Mucosa of descending colon (tissue), 3 donors: Measurements from ENCODE around the gene GNAI3. TPM values are rescaled to one million over a fixed set of nuclear protein-coding genes. Genes with fewer than 3 reads are reported as not detected.

Experiments used
- ATAC-seq: fragments of 200-7000 bp; cut with Tn5 transposase; one replicate; pipeline ENCODE4 v1.9.1; 2020; ENCODE audit warnings: mild to moderate bottlenecking, moderate library complexity
- DNase-seq, 3 donors: peaks; one replicate each; pipeline ENCODE4 v3.0.0-alpha.2; 2020
- H3K36me3 ChIP-seq: fragments of 200-600 bp; one replicate; pipeline ENCODE4 v1.8.0; 2021; ENCODE audit warnings: low read depth, mild to moderate bottlenecking
- H3K4me1 ChIP-seq: fragments of 200-600 bp; one replicate; pipeline ENCODE4 v1.8.0; 2021; ENCODE audit warnings: low read depth, mild to moderate bottlenecking
- H3K4me3 ChIP-seq: fragments of 200-600 bp; one replicate; pipeline ENCODE4 v1.8.0; 2021; ENCODE audit warnings: mild to moderate bottlenecking
- H3K9me3 ChIP-seq: fragments of 200-600 bp; one replicate; pipeline ENCODE4 v1.8.0; 2021; ENCODE audit warnings: mild to moderate bottlenecking
- intact Hi-C, 2 donors: fragments of 100-400 bp; cut with DNase I in 1 of 2; cut with micrococcal nuclease in 1 of 2; formaldehyde crosslinking; loops; one replicate each; pipeline versions ENCODE4 v1.11.0 to v1.11.1; 2022; cut with DNase I, micrococcal nuclease
- total RNA-seq, 3 donors: library from RNA; stranded (reverse); fragmentation: NEBNext Ultra II Directional in 2 of 3; extraction: Animal tissue kit (Norgen Biotek cat#: 25700) in 2 of 3; gene quantifications; one replicate each; pipeline versions ENCODE4 v1.2.1 to v1.2.4, GENCODE V29; 2021 to 2023
- TF ChIP-seq, protein P1 (sequence below): fragments of 200-600 bp; IDR thresholded peaks from one replicate; pipeline ENCODE4 v1.8.0; 2022; ENCODE audit warnings: antibody characterized with exemption, mild to moderate bottlenecking
- donor health status: DM: no; HTN: no; CAD: no; lungs with moderate emphysema.
- donor health status: DM: no; HTN: no; CAD: no.
- donor health status: DM: no; HTN: yes; CAD: no.

The GNAI3 gene
- total RNA-seq, 3 donors from 2014 or later = 6.5 to 8.3 (median 7.6) TPM

DNA sequence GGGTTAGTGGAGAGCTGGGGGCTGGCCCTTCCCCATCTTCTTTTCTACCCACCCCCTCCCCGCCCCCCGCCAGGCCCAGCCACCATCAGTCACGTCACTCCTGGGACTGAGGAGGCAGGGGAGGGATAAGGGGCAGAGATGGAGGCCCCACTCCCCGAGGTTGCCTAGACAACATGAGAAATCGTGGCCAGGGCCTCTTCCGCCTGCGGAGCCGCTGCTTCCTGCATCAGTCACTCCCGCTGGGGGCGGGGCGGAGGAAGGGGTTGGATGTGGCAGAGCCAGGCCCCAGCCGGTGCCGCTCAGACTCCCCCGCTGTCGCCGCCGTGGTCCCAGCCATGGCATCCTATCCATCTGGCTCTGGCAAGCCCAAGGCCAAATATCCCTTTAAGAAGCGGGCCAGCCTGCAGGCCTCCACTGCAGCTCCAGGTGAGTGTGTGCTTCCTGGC, 72.4 kb downstream of the GNAI3 start:
- peak; percentile 83 for ATAC-seq
- no peaks in the 10 kb centered on the region for H3K36me3 ChIP-seq
- intact Hi-C loops = no loop called here
- peaks cover 21% of the 10 kb centered on the region for H3K4me1 ChIP-seq
- TF ChIP-seq, protein P1, sequence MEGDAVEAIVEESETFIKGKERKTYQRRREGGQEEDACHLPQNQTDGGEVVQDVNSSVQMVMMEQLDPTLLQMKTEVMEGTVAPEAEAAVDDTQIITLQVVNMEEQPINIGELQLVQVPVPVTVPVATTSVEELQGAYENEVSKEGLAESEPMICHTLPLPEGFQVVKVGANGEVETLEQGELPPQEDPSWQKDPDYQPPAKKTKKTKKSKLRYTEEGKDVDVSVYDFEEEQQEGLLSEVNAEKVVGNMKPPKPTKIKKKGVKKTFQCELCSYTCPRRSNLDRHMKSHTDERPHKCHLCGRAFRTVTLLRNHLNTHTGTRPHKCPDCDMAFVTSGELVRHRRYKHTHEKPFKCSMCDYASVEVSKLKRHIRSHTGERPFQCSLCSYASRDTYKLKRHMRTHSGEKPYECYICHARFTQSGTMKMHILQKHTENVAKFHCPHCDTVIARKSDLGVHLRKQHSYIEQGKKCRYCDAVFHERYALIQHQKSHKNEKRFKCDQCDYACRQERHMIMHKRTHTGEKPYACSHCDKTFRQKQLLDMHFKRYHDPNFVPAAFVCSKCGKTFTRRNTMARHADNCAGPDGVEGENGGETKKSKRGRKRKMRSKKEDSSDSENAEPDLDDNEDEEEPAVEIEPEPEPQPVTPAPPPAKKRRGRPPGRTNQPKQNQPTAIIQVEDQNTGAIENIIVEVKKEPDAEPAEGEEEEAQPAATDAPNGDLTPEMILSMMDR = no peak
- H3K9me3 ChIP-seq = no peaks in the 10 kb centered on the region
- DNase-seq = peak; percentile 94 to 98 (median 95)
- peak overlapping the region; percentile 38 for H3K4me3 ChIP-seq

DNA sequence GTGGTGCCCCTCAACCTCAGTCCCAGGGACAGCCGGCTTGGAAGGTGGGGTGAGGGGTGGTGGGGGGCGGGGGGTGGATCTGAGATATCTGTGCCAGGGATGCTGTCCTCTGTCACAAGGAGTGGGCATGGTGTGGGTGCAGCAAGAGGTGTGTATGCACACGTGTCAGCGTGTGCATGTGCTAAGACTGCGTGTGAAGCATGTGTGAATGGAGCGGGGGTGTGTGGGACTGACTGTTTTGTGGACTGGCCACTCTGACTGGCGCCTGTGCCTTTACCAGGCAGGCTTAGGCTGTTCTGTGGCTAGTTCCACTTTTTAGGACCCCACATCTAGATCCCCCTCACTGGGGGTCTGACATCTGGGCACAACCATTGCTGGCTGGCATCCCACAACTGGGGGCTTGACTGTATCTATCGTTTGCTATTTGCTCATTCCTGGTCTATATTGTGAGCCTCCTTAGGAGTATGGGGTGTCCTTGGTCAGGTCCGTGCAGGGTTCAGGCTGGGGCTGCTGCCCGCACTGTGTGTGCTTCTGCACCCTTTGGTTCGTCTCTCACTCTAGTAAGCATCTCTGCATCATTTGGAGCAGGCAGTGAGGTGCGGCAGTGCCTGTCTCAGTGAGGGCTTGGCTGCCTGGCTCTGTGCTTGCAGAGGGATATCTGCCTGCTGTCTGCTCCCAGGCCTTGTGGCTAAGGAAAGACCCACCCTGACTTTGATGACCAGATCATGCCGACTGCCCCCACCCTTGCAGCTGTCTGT, 73.1 kb downstream of the GNAI3 start:
- H3K4me3 ChIP-seq = no peak overlapping the region
- no peaks in the 10 kb centered on the region for H3K9me3 ChIP-seq
- peaks cover 21% of the 10 kb centered on the region for H3K4me1 ChIP-seq
- DNase-seq (peak in 1 of 3 donors; percentile 46), ATAC-seq (no peak)
- intact Hi-C loops = no loop called here
- H3K36me3 ChIP-seq = no peaks in the 10 kb centered on the region
- TF ChIP-seq, protein P1 = no peak

DNA sequence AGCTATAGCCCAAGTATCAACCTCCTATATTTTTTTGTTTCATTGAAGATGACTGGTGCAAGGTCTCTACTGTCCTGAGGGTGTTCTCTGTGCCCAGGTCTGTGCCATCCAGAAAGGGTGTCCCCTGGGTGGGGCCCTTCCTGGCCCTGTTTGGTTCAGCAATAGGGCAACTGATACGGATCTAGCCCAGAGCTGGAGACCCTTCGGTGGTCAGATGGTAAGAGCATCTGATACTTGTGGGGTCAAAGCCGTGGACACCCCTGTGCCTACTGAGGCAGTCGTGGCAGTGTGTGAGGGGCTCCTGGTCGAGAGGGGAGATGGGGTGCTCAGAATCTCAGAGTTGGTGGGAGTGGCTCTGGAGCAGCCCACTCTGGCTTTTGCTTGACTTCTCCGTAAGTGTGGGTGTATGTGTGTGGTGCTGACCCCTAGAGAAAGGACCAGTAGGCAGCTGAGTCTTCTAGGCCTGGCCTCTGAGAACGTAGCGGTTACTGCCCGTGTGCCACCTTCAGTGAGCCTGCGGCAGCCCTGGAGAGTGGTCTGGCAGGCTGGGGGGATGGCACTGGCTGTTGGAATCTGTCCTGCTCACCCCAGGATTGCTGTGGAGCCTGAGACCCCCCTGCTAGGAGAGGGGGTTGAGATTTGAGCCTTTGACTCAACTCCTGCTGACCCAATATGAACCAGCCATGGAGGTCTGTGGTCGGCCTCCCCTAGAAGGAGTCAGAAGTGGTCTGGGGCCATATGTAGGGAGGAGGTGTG, 73.9 kb downstream of the GNAI3 start:
- no peaks in the 10 kb centered on the region for H3K9me3 ChIP-seq
- H3K4me3 ChIP-seq = no peak overlapping the region
- H3K36me3 ChIP-seq = no peaks in the 10 kb centered on the region
- intact Hi-C loops = no loop called here
- DNase-seq (no peak), ATAC-seq (no peak)
- TF ChIP-seq, protein P1 = no peak
- peaks cover 21% of the 10 kb centered on the region for H3K4me1 ChIP-seq

DNA sequence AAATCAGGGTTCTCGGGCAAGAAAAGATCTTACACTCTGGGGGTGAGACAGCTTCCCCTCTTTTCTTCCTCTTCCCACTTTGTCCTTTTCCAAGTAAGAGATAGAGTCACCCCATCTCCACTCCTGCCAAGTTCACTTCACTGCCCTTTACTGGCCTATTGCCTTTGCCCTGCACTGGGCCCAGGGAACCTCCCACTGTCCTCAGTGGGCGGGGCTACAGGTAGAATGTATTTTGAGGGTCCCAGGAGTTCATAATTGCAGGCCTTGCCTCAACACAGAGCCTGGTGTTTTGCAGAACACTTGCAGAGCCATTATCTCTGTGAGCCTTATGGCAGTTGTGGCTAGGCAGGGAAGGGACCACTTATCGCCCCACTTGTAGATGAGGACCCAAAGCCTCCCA, 74.5 kb downstream of the GNAI3 start:
- ATAC-seq (no peak), DNase-seq (no peak)
- Histone ChIP-seq H3K9me3 (no peaks in the 10 kb centered on the region), H3K4me3 (no peak overlapping the region), H3K4me1 (peaks cover 21% of the 10 kb centered on the region), H3K36me3 (no peaks in the 10 kb centered on the region)
- TF ChIP-seq, protein P1 = no peak
- intact Hi-C loops = no loop called here

DNA sequence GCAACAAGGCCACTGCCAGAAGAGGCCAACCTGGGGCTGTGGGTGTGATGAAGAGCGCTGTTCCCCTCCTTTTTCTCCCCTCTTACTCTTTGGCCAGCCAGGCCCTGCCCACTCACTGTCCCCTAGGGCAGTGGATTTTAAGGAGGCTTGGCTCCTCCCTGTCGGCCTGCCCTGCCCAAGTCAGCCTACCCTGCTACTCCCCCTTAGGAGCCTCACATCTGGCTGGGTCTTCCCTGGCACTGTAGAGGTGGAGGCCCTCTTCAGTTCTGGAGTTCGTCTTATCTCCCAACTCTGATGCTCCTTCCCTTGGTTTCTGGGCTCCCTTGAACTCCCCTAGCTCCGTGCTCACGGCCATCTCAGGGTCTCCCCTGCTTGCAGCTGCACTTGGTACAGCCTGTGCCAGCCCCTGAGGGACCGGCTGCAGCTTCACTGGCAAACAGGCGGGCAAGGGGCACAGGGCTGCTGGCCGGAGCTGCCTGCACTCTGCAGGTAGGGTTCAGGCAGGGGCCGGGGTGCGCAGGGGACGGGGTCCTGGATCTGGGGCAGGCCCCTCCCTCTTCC, 75.3 kb downstream of the GNAI3 start:
- peaks cover 19% of the 10 kb centered on the region for H3K4me1 ChIP-seq
- H3K9me3 ChIP-seq = no peaks in the 10 kb centered on the region
- H3K36me3 ChIP-seq = no peaks in the 10 kb centered on the region
- H3K4me3 ChIP-seq = no peak overlapping the region
- intact Hi-C loops = no loop called here
- ATAC-seq (no peak), DNase-seq (peak in 1 of 3 donors; percentile 46)
- TF ChIP-seq, protein P1 = no peak
